Activated CD8-positive, alpha-beta memory T cell treated with anti-CD3 and anti-CD28 coated beads, Interleukin-2, amount 50 U/mL, for 24 hours (primary cell): ENCODE data around the gene NOTCH1.
A peak's percentile ranks its signal among the peaks of the same experiment; 100 is the strongest.

ENCODE experiments used
- DNase-seq: peaks from one replicate; pipeline ENCODE4 v3.0.0-alpha.2; 2020; ENCODE audit errors: extremely low read depth

The NOTCH1 gene

DNA sequence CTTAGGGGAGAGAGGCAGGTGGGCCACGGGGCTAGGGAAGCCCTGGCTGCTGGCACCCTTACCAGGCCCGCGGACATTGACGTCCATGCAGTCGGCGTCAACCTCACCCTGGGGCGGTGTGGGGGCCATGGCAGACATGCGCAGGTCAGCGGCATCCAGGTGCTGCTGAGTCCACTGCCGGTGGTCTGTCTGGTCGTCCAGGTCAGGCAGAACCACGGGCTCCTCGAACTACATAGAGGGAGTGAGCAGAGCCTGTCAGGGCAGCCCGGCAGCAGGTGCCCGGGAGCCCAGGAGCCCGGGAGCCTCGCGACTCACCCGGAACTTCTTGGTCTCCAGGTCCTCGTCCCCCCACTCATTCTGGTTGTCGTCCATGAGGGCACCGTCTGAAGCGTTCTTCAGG, 44.2 kb downstream of the NOTCH1 start:
- no peak for DNase-seq

DNA sequence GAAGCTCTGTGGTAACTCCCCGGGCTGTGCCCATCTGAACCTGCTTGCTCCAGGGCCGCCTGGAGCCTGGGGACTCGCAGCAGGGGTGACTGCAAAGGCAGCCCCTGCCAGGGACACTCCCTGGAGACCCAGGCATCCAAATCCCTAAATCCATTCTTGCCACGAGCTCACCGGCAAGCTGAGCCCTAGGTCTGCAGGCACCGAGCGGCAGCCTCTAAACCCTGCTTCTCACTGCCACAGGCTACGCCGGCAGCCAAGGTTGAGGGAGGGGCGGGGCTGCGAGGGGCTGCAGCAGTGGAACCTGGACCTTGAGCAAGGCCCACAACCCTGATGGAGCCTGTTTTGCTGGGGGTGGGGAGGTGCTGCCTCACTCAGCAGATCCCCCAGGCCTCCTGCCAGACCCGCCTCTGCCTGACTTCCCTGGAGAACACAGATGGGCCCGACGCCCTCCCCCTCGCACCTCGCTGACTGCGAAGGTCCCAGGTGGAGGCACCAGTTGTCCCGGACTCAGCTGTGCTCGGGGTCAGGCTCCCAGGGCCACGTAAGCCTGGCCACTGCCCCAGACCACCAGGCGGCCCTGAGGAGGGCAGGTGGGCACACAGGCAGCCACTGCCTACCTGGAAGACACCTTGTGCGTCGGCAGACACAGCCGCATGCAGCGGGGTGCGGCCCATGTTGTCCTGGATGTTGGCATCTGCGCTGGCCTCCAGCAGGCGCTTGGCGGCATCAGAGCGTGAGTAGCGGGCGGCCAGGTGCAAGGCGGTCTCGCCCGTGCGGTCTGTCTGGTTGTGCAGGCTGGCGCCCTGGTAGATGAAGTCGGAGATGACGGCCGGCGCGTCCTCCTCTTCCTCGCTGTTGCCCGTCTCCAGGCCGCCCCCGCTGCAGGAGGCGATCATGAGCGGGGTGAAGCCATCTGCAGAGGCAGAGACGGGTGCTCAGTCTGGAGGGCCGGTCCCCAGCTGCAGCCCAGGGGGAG, 45.6 kb downstream of the NOTCH1 start:
- DNase-seq, result no peak

DNA sequence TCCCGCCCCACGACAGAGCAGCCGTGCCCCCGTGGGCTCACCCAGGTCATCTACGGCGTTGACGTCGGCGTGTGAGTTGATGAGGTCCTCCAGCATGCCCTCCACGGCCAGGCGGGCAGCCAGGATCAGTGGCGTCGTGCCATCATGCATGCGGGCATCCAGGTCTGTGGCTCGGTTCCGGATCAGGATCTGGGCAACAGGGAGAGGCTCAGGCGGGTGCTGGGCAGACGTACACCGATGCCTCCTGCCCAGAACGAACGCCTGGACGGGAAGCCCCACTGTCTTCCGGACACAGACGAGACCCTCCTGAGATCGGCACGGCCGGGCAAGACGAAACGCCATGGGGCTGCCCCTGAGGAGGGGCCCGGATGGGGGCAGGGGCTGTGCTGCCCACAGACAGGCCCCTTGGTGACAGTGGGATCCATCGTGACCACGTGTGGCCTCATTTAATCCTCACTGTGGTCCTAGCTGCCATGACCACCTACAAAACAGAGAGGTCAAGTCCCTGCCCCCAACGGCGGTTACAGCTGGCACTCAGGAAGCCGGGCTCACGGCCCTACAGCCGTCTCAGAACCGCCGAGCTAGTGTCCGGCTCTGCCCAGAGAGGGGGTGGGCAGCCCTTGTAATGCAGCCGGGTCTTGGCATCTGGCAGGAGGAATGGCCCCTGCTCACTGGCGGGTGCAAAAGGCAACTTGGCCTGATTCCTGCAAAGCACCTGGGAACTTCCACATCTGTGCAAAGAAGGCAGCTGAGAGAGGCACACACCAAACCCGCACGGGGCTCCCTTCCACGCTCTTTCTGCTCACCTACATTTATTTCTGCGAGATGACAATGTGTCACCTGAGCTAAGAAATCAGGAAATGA, 46.5 kb downstream of the NOTCH1 start:
- DNase-seq, result no peak

DNA sequence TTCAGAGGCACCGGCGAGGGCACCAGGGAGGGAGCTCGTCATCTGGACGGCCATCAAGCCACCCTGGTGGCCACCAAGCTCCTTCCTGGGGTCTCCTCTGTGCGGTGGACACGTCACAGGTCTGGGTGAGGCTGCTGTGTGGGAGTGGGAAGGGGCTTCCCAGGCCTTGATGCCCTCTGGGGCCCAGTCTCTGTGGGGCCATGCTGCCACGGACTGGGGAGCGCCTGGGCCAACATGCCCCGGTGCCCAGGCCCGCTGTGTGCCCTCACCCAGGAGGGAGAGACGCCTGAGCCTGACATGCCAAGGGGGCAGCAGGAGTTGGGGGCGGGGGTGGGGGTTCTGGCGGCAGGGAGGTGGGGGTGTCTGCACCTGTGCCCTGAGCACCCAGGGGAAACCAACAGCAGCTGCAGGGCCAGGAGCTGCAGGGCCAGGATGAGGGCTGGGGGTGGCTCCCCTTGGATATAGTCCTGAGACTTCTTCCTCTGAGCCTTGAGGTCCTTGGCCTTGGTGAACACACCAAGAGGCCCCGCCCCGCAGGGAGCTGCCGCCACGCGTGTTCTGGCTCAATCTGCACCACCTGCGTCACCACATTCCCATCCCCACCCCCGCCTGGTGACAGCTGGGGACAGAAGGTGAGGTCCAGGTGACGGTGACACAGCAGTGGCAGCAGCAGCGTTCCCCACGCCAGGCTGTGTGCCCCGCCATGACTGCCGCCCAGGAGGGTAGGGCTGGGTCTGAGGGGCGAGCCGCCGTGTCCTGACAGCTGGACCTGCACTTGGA, 47.7 kb downstream of the NOTCH1 start:
- DNase-seq, result no peak

DNA sequence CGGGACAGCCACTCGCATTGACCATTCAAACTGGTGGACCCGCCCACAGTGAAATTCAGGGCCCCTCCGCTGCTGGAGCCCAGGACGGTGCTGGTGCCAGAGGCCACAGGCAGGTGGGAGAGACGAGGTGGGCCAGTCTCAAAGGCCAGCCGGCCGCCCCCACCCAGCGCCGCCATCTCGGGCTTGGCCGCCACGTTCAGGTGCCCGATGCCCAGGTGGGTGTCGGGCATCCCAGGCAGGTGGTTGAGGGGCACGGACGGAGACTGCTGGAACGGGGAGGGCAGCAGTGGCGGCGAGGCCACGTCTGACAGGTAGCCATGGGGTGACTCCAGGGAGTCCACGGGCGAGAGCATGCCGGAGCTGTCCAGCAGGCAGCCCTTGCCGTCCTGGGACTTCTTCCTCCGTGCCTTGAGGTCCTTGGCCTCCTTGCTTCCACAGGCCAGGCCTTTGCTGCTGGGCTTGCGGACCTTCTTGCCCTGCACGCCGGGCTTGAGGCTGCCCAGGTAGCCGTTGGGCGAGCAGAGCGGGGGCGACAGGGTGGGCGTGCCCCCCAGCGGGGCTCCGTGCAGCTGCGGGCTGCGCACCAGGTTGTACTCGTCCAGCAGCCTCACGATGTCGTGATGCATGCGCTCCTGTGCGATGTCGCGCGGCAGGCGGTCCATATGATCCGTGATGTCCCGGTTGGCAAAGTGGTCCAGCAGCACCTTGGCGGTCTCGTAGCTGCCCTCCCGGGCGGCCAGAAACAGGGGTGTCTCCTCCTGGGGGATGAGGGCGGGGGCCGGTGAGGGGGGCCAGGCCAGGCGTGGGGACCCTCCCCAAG, 48.8 kb downstream of the NOTCH1 start:
- DNase-seq, result no peak

GRCh38 chr9:136496181-136496580, 49.7 kb downstream of the NOTCH1 start:
- no peak for DNase-seq

DNA sequence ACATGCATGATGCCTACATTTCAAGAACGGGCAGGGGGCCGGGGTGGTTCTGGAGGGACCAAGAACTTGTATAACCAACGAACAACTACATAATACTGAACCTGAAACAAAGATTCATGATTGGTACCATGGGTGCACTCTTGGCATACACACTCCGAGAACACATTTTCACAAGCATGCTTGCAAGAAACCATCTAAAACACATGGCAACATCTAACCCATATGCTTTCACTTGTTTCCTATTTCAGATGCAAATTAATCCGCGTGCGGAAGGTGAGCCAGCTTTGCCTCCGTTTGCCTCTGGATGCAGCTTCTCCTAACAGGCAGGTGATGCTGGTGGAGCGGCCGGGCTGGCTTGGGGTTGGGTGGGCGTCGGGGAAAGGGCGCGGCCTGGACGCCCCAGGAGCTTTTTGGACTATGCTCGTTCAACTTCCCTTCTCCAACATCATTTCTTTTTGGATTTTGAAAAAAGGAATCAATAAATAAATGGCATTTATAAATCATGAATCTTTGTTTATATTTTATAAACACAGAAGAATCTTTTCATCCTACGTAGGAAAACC, 50.5 kb downstream of the NOTCH1 start:
- DNase-seq, result no peak

GRCh38 chr9:136494531-136495215, 51.2 kb downstream of the NOTCH1 start:
- DNase-seq, result no peak

- DNase-seq, result no peak
Observed at GRCh38 chr9:136494012-136494411, 51.8 kb downstream of the NOTCH1 start.

DNA sequence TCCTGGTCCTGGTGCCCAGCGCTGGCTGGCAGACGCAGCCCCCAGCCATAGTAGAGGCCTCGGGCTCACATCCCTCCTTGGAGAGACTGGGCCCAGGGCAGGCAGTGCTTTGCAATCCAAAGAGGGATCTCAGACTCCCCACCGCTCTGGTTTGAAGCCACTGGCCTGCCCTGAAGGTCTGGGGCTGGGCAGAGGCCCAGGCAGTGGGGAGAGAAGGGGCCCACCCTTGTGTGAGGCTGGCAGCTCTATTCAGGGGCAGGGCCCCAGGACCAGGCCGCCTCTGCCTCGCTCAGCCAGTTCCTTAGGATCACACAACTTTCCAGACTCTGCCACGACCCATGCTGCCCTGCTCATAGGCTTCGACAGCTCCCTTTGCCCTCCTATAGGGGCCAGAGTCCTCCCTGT, 52.3 kb downstream of the NOTCH1 start:
- DNase-seq, result no peak

- no peak for DNase-seq
Observed at GRCh38 chr9:136492978-136493522, 52.8 kb downstream of the NOTCH1 start.

GRCh38 chr9:136489731-136490130, 56.1 kb downstream of the NOTCH1 start:
- no peak for DNase-seq

GRCh38 chr9:136488247-136489214, 57.3 kb downstream of the NOTCH1 start:
- peak; percentile 38 for DNase-seq

GRCh38 chr9:136487672-136488071, 58.2 kb downstream of the NOTCH1 start:
- DNase-seq, result no peak

GRCh38 chr9:136486823-136487620, 58.8 kb downstream of the NOTCH1 start:
- no peak for DNase-seq

GRCh38 chr9:136486131-136486530, 59.7 kb downstream of the NOTCH1 start:
- DNase-seq, result no peak
